ENCODE results near the gene TMEM51. TPM values are rescaled to one million over a fixed set of nuclear protein-coding genes. Genes with fewer than 3 reads are reported as not detected.

The TMEM51 gene
- total and polyA plus RNA-seq, 2 of the 13 experiments (the other 11 are each of a cell fraction or from before 2014, with no cell fraction given) = 12.2 to 22.3 TPM

DNA sequence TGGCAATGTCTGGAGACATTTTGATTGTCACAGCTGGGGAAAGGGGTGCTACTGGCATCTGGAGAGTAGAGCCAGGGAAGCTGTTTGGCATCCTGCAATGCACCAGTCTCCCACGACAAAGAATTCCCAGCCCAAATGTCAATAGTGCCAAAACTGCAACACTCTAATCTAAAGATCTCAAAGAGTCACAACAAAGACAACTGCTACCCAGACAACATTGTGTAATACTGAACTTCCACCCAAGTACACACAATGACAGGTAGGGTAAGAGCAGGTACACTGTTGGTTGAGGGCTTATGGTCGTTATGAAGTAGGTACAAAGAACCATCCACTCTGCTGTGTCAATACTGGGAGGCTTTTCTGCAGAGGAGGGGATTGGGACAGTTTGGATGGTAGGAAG lies 8.2 kb upstream of the TMEM51 start (continued):
- TF ChIP-seq SETDB1 (CRISPR knock-in tag; IDR thresholded peaks at IDR 0.05; ENCODE audit: borderline replicate concordance) (no peak), TBL1XR1 (IDR thresholded peaks at IDR 0.05; ENCODE audit: borderline replicate concordance, low read length, partially characterized antibody) (peak; percentile 86), RXRA (CRISPR knock-in tag; IDR thresholded peaks at IDR 0.05) (peak; percentile 81; the same call in 1 of the 2 replicates), ZNF274 (CRISPR knock-in tag; IDR thresholded peaks at IDR 0.05) (no peak), ZSCAN31 (CRISPR knock-in tag; IDR thresholded peaks at IDR 0.05; ENCODE audit: low read depth) (no peak), NFYC (CRISPR knock-in tag; IDR thresholded peaks at IDR 0.05) (peak; percentile 19; the same call in 1 of the 2 replicates), FOXA3 (CRISPR knock-in tag; IDR thresholded peaks at IDR 0.05) (peak; percentile 87), IRF2 (CRISPR knock-in tag; IDR thresholded peaks at IDR 0.05) (peak; percentile 74), MBD4 (IDR thresholded peaks at IDR 0.05; ENCODE audit: borderline replicate concordance, low read length) (no peak), SALL1 (CRISPR knock-in tag; IDR thresholded peaks at IDR 0.05) (peak; percentile 53; the same call in 1 of the 2 replicates), JDP2 (CRISPR knock-in tag; IDR thresholded peaks at IDR 0.05; ENCODE audit: borderline replicate concordance) (peak; percentile 24; the same call in 1 of the 2 replicates), ZNF777 (CRISPR knock-in tag; IDR thresholded peaks at IDR 0.05) (no peak), ZNF3 (CRISPR knock-in tag; IDR thresholded peaks at IDR 0.05) (no peak), ZNF772 (CRISPR knock-in tag; IDR thresholded peaks at IDR 0.05) (no peak), MED8 (CRISPR knock-in tag; IDR thresholded peaks at IDR 0.05; ENCODE audit: insufficient replicate concordance) (no peak), SOX6 (IDR thresholded peaks at IDR 0.05) (no peak), SOX6 (CRISPR knock-in tag; IDR thresholded peaks at IDR 0.05) (peak; percentile 96), ZBTB8A (CRISPR knock-in tag; IDR thresholded peaks at IDR 0.05; ENCODE audit: borderline replicate concordance, low read depth) (no peak), ZNF652 (CRISPR knock-in tag; IDR thresholded peaks at IDR 0.05; ENCODE audit: borderline replicate concordance, low read depth) (no peak), MEIS2 (CRISPR knock-in tag; IDR thresholded peaks at IDR 0.05) (0 out of 2 replicates have a peak, but pooled peaks have one; percentile 47), ZNF326 (CRISPR knock-in tag; IDR thresholded peaks at IDR 0.05; ENCODE audit: borderline replicate concordance) (no peak), NFIB (CRISPR knock-in tag; IDR thresholded peaks at IDR 0.05; ENCODE audit: borderline replicate concordance) (no peak), ZNF674 (CRISPR knock-in tag; IDR thresholded peaks at IDR 0.05; ENCODE audit: low read depth) (no peak)
- TF ChIP-seq, protein P1, sequence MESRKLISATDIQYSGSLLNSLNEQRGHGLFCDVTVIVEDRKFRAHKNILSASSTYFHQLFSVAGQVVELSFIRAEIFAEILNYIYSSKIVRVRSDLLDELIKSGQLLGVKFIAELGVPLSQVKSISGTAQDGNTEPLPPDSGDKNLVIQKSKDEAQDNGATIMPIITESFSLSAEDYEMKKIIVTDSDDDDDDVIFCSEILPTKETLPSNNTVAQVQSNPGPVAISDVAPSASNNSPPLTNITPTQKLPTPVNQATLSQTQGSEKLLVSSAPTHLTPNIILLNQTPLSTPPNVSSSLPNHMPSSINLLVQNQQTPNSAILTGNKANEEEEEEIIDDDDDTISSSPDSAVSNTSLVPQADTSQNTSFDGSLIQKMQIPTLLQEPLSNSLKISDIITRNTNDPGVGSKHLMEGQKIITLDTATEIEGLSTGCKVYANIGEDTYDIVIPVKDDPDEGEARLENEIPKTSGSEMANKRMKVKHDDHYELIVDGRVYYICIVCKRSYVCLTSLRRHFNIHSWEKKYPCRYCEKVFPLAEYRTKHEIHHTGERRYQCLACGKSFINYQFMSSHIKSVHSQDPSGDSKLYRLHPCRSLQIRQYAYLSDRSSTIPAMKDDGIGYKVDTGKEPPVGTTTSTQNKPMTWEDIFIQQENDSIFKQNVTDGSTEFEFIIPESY (CRISPR knock-in tag; IDR thresholded peaks at IDR 0.05) = peak; percentile 44; the same call in 1 of the 2 replicates
- TF ChIP-seq, protein P2, sequence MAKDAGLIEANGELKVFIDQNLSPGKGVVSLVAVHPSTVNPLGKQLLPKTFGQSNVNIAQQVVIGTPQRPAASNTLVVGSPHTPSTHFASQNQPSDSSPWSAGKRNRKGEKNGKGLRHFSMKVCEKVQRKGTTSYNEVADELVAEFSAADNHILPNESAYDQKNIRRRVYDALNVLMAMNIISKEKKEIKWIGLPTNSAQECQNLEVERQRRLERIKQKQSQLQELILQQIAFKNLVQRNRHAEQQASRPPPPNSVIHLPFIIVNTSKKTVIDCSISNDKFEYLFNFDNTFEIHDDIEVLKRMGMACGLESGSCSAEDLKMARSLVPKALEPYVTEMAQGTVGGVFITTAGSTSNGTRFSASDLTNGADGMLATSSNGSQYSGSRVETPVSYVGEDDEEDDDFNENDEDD (CRISPR knock-in tag; IDR thresholded peaks at IDR 0.05; ENCODE audit: borderline replicate concordance) = no peak
- TF ChIP-seq, protein P3, sequence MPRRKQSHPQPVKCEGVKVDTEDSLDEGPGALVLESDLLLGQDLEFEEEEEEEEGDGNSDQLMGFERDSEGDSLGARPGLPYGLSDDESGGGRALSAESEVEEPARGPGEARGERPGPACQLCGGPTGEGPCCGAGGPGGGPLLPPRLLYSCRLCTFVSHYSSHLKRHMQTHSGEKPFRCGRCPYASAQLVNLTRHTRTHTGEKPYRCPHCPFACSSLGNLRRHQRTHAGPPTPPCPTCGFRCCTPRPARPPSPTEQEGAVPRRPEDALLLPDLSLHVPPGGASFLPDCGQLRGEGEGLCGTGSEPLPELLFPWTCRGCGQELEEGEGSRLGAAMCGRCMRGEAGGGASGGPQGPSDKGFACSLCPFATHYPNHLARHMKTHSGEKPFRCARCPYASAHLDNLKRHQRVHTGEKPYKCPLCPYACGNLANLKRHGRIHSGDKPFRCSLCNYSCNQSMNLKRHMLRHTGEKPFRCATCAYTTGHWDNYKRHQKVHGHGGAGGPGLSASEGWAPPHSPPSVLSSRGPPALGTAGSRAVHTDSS (CRISPR knock-in tag; conservative IDR thresholded peaks at IDR 0.05) = no peak
- TF ChIP-seq, protein P4, sequence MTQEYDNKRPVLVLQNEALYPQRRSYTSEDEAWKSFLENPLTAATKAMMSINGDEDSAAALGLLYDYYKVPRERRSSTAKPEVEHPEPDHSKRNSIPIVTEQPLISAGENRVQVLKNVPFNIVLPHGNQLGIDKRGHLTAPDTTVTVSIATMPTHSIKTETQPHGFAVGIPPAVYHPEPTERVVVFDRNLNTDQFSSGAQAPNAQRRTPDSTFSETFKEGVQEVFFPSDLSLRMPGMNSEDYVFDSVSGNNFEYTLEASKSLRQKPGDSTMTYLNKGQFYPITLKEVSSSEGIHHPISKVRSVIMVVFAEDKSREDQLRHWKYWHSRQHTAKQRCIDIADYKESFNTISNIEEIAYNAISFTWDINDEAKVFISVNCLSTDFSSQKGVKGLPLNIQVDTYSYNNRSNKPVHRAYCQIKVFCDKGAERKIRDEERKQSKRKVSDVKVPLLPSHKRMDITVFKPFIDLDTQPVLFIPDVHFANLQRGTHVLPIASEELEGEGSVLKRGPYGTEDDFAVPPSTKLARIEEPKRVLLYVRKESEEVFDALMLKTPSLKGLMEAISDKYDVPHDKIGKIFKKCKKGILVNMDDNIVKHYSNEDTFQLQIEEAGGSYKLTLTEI (CRISPR knock-in tag; conservative IDR thresholded peaks at IDR 0.05) = no peak
